ENCODE data around the gene SLA2.

SLA2 gene

DNA sequence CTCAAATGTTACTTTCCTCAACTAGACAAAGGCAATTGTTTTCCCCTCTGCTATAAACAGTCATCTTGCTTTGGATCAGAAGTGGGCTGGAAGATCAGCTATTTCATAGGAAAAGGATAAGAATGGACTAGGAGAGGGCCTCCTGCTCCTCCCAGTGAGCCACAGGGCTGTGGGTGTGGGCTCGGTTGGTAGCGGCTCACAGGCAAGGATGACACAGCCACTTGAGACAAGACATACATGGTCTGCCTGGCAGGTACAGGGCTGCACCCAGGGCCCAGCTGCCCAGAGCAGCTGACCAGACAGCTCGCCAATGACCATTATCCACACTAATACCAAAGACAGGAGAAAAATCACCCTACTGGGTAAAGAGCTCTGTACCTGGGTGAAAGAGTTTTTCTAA lies 9.0 kb upstream of the SLA2 start:
- TF ChIP-seq GATA2 (IDR thresholded peaks at IDR 0.05; ENCODE audit: low read depth, low read length) (no peak), GATA3 (IDR thresholded peaks at IDR 0.05; ENCODE audit: low read depth, low read length) (no peak)

DNA sequence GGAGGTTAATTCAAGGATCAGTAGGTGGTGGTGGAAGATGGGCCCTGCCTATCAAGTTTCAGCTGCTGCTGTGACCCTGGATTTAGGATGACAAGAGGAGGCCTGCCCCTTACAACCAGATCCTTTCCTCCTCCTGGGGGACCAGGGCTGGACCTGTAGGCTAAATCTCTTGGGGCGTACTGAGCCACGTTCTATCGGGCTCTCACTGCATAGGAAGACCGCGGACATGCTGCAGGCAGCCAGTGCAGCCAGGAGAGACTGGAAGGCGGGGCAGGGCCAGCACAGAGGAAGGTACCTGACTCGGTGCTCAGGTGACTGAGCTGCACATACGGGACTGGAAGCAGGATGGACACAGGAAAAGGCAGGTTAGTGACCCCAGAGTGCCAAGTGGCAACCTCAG lies 8.5 kb upstream of the SLA2 start:
- TF ChIP-seq GATA2 (IDR thresholded peaks at IDR 0.05; ENCODE audit: low read depth, low read length) (no peak), GATA3 (IDR thresholded peaks at IDR 0.05; ENCODE audit: low read depth, low read length) (no peak)

DNA sequence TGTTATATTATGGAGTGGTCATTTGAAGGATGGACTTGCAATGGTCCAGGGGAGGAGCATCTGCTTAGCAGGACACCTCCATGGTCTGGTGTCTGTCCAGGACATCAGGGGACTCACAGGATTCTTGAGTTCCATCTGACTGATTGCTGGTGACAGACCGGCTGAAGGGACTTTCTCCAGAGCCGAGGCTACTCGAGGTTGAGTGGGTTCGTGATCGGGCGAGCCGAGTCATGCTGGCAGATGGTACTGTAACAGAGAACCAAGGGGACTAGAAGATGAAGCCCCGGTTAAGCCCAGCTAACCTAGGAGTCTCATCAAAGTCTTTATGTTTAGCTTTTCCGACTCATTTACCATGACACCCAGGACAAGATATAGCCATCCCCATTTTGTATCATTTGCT lies 7.5 kb upstream of the SLA2 start:
- no peak for TF ChIP-seq GATA2 (IDR thresholded peaks at IDR 0.05; ENCODE audit: low read depth, low read length)
- TF ChIP-seq GATA3 (IDR thresholded peaks at IDR 0.05; ENCODE audit: low read depth, low read length) = no peak

DNA sequence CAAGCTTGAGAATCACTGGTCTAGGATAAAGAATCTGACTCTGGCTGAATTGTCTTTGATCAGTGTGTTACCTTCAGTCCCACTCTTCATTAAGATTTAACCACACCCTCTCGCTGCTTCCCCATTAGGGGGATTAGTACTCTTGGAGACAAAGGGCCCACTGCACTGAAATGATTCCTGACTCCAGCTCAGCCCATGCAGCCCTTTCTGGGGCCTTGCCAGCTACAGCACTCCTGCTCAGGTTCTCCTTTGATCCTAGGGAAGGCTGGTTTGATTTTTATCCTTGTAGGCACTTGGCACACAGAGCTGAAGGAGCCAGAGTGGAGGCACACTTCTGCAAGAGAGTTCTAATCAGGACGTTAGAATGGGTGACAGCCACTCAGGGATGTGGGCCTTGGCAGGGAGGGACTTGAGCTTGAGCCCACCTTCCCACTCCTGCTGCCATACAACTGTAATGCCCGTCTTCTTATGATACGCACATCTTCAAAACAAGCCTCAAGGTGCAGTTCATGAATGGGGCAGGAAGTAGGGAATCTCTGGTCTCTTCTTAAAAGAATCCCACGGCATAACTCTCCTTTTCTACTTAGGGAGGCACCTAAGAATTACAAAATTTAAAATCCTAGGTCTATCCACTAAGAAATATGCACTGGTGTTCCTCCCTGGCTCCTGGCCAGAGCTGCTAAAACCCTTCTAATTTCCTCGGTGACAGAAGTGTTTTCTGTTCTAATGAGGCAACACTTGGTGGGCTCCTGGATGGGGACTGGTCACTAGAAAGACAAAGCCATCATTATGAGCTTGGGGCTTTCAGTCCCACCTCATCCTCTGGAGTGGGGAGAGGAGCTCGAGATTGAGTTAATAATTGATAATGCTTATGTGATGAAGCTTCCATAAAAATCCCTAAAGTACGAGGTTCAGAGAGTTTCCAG lies 1.5 kb upstream of the SLA2 start:
- TF ChIP-seq GATA3 (IDR thresholded peaks at IDR 0.05; ENCODE audit: low read depth, low read length) = no peak
- TF ChIP-seq GATA2 (IDR thresholded peaks at IDR 0.05; ENCODE audit: low read depth, low read length) = no peak

DNA sequence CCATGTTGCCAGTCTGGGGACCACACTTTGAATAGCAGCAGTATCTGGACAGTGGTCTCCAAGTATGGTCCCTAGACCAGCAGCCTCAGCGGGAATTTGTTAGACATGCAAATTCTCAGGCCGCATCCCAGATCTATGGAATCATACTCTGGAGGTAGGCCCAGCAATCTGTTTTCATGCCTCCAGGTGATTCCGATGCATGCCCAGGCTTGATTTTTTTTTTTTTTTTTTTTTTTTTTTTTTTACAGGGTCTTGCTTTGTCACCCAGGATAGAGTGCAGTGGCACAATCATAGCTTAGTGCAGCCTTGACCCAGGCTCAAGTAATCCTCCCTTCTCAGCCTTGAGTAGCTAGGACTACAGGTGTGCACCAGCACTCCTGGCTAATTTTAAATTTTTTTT lies 682 bp upstream of the SLA2 start:
- TF ChIP-seq GATA3 (IDR thresholded peaks at IDR 0.05; ENCODE audit: low read depth, low read length) = no peak
- no peak for TF ChIP-seq GATA2 (IDR thresholded peaks at IDR 0.05; ENCODE audit: low read depth, low read length)

DNA sequence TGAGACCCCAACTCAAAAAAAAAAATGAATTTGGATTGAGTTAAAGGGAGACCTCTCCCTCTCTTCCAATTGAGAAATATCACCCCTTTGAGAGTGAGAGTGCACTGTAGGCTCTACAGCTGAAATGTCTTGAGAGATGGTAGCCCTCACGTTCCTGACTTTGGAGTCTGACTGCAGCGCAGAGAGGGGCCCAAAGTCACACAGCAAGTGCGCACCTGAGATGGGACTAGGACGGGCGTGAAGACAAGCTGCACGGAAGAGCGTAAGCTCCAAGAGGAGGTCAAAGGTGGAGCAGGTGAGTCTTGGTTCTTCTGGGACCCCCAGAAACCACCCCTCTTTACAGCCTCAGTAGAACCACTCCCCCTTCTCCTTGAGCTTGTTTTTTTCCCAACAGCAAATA lies 643 bp downstream of the SLA2 start:
- TF ChIP-seq GATA3 (IDR thresholded peaks at IDR 0.05; ENCODE audit: low read depth, low read length) (no peak), GATA2 (IDR thresholded peaks at IDR 0.05; ENCODE audit: low read depth, low read length) (no peak)

DNA sequence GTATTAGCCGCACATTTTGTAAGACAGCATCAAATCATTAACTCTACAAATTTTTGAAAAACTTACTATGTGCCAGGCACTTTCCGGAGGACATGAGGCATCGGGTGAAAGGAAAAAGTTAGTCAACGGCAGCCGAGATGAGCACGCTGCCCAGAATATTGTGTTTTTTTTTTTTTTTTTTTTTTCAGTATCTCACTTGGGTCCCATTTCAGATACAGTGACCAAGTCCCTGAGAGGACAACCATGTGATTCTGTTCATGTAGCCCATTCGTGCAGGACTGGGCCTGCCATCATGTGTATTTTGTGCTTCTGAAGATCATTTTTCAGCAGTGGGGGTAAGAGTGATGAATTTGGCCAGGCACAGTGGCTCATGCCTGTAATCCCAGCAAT lies 1.3 kb downstream of the SLA2 start:
- TF ChIP-seq GATA3 (IDR thresholded peaks at IDR 0.05; ENCODE audit: low read depth, low read length) = no peak
- no peak for TF ChIP-seq GATA2 (IDR thresholded peaks at IDR 0.05; ENCODE audit: low read depth, low read length)

DNA sequence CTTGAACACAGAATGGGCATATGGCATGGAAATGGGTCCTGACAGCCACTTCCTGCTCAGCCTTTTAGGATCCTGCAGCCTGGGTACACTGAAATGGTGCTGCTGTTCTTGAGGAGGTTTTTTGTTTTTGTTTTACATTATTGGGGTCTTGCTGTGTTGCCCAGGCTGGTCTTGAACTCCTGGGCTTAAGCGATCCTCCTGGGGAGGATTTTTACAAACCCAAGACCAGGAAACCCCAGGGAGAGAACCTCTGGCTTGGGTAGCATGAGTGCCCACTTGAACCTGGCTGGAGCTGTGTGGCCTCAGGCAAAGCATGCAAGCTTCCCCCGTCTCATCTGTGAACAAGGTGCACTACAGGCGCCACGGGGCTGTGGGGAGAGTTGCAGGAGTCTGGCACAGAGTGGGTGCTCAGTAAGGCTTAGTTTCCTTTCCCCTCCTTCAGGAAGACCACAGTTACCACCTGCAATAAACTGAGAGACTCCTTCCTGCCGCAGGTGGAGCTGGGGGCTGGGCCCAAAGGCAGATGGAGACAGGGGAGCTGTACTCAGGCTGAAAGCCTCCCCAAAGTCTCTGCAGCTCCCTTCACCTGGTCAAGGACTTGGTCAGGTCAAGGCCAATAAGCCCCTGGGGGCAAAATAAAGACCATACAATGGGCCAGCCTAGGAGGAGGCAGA lies 1.8 kb downstream of the SLA2 start:
- no peak for TF ChIP-seq GATA3 (IDR thresholded peaks at IDR 0.05; ENCODE audit: low read depth, low read length)
- no peak for TF ChIP-seq GATA2 (IDR thresholded peaks at IDR 0.05; ENCODE audit: low read depth, low read length)

DNA sequence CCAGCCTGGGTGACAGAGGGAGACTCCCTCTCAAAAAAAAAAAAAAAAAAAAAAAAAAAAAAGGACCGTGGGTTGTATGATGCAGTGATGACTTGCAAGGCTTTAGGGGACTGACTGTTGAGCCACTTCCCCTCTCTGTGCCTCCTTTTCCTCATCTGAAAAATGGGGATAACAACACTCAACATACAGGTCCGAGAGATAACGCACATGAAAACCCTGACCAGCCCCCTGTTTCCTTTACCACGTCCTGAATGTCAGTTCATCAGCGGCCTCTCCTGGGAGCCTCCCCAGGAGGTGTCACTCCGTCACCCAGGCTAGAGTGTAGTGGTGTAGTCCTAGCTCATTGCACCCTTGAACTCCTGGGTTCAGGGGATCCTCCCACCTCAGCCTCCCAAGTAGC lies 3.9 kb downstream of the SLA2 start:
- TF ChIP-seq GATA3 (IDR thresholded peaks at IDR 0.05; ENCODE audit: low read depth, low read length) (no peak), GATA2 (IDR thresholded peaks at IDR 0.05; ENCODE audit: low read depth, low read length) (no peak)

DNA sequence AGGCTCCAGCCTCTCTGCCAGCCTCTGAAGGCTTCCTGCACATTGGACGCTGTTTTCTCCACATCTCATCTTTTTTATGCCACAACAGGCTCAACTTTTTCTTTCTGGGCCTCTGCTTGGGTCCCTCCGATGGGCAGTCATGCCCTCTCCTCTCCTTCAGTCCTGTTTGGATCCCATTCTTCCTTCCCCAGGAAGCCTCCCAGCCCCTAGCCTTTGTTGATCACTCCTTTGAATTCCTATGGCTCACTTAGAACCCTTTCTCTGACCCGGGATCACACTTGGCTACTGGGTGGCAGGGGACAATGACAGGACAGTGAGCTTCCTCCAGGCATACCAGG lies 4.5 kb downstream of the SLA2 start:
- TF ChIP-seq GATA2 (IDR thresholded peaks at IDR 0.05; ENCODE audit: low read depth, low read length) (no peak), GATA3 (IDR thresholded peaks at IDR 0.05; ENCODE audit: low read depth, low read length) (no peak)

DNA sequence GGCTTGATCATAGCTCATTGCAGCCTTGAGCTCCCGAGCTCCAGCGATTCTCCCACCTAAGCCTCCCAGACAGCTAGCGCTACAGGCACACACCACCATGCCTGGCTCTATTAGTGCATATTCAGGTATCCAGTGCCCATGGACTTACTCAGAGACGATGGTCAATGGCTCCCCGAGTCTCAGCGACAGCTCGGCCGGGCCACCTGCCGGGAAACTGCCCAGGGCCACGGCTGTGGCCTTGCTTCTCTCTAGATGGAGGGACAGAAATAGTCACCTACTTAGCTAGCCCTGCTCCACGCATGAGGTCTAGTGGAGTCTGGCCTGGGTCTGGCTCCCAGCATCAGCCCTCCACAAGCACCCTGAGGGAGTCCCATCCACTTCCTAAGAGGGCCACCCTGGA lies 11.7 kb downstream of the SLA2 start:
- TF ChIP-seq GATA2 (IDR thresholded peaks at IDR 0.05; ENCODE audit: low read depth, low read length) = no peak
- TF ChIP-seq GATA3 (IDR thresholded peaks at IDR 0.05; ENCODE audit: low read depth, low read length) = no peak

DNA sequence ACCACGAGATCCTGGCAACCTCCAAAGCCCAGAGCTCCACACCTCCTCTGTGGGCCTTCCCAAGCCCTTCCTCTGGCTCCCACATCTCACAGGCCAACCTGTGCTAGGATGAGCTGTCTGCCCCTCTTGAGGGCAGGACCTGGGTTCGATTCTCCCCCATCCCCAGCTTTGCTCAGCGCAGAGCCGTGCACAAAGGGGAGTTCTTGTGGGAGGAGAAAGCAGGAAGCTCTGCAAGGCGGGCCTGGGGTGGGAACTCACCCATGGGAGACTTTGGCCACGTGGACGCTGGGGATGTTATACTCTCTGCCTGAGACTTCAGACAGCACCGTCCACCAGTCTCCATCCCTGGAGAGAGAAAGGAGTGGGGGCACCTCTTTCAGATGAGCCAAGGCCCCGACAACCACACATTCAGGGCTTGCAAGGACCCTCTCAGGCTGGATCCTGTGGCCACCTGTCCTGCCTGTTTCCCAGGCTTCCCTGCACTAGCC lies 12.7 kb downstream of the SLA2 start:
- TF ChIP-seq GATA2 (IDR thresholded peaks at IDR 0.05; ENCODE audit: low read depth, low read length) (no peak), GATA3 (IDR thresholded peaks at IDR 0.05; ENCODE audit: low read depth, low read length) (no peak)

DNA sequence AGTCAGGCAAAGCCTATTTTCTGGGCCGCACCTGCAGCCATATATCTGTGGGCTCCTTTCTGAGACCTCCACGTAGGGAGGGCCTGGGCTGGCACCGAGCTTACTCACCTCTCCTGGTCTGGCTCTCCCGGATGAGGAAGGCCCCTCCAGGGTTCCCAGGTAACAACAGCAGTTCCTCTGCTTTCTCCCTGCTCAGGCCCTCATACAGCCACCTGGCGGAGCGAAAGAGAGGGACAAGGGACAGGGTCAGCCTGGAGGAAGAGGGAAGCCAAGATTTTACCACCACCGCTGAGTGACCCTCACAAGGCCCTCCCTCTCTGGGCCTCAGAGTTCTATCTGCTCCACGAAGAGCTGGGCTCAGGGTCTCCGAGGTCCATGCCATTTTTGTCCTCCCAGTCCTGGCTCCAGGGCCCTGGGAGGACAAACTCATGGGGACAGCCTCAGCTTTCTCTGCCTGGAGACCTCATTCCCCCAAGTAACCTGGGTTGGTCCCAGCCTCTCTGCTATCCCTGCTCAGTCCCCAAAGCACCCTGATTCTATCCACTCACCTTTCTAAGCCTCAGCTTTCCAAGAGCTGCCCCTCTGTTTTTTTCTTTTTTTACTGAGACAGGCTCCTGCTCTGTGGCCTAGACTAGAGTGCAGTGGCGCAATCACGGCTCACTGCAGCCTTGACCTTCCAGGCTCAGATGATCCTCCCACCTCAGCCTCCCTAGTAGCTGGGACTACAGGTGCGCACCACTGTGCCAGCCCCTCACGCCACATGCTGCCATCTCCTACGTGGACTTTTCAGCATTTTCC lies 13.3 kb downstream of the SLA2 start:
- TF ChIP-seq GATA2 (IDR thresholded peaks at IDR 0.05; ENCODE audit: low read depth, low read length) (no peak), GATA3 (IDR thresholded peaks at IDR 0.05; ENCODE audit: low read depth, low read length) (no peak)

DNA sequence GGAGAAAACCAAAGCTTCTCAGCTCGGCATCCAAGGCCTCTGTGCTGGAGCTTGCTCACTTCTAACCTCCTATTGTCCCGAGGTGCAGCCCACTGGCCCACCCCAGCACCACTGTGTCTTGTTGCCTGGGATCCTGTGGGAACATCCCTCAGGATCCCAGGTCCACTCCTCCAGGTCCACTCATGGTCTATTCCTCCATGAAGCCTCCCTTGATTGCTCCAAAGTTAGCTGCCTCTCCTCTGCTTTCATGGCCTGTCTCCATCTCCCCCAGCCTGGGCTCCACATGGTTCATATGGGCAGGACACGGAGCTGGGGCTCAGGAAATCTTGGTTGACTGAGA lies 13.9 kb downstream of the SLA2 start:
- TF ChIP-seq GATA2 (IDR thresholded peaks at IDR 0.05; ENCODE audit: low read depth, low read length) (no peak), GATA3 (IDR thresholded peaks at IDR 0.05; ENCODE audit: low read depth, low read length) (no peak)

Data from SH-SY5Y (cell line).